Prostate gland (tissue), 2 donors: ENCODE results near the gene ZNF280B. TPM values are rescaled to one million over a fixed set of nuclear protein-coding genes. Genes with fewer than 3 reads are reported as not detected.

Experiments used
- DNase-seq: peaks from one replicate; pipeline ENCODE4 v3.0.0-alpha.2; 2019; ENCODE audit warnings: low spot score
- H3K27ac ChIP-seq, 2 donors: fragments of 200-600 bp; sonication (generic); 2 replicates each; pipeline ENCODE4 v1.5.1; 2017 to 2019
- H3K27me3 ChIP-seq: fragments of 200-600 bp; sonication (generic); replicated peaks from 2 replicates; pipeline ENCODE4 v1.5.1; 2019; ENCODE audit not compliant: insufficient read depth
- H3K36me3 ChIP-seq, 2 donors: fragments of 200-600 bp; sonication (generic); 1 replicate in 1 of 2; 2 replicates in 1 of 2; pipeline versions ENCODE4 v1.5.1 to v1.8.1; 2017 to 2019
- H3K4me1 ChIP-seq: fragments of 200-600 bp; sonication (generic); replicated peaks from 2 replicates; pipeline ENCODE4 v1.5.1; 2019
- H3K4me3 ChIP-seq, 2 donors: fragments of 200-600 bp; sonication (generic); 2 replicates each; pipeline ENCODE4 v1.5.1; 2017 to 2019
- H3K9me3 ChIP-seq: fragments of 200-600 bp; sonication (generic); 2 replicates; pipeline ENCODE4 v1.5.1; 2017
- POLR2A ChIP-seq: fragments of 450-650 bp; IDR thresholded peaks from one replicate; pipeline ENCODE4 v1.6.1; 2016; ENCODE audit warnings: antibody characterized with exemption, mild to moderate bottlenecking
- POLR2AphosphoS5 ChIP-seq: sonication (generic); formaldehyde crosslinking; IDR thresholded peaks from one replicate; pipeline ENCODE4 v1.6.1; 2017; ENCODE audit warnings: antibody characterized with exemption
- WGBS: methylation state at CpG from one replicate; pipeline ENCODE4 v1.1.5; 2018; 5-methylcytosine and 5-hydroxymethylcytosine counted together
- intact Hi-C: fragments of 100-400 bp; cut with DNase I; formaldehyde crosslinking; loops from one replicate; pipeline ENCODE4 v1.14.2; 2022
- total RNA-seq, 2 donors: library from RNA; depleted of rRNA; stranded (reverse); fragments of >200 nt; gene quantifications; one replicate each; pipeline ENCODE4 v1.1.0, GENCODE V29; 2016
- TF ChIP-seq, protein P1 (sequence below), 4 experiments: fragments of 200-600 bp in 2 of 4; fragments of 450-650 bp in 2 of 4; sonication (generic) in 2 of 4; IDR thresholded peaks; 1 replicate in 3 of 4; 2 replicates in 1 of 4; pipeline ENCODE4 v1.5.1; 2016 to 2019; ENCODE audit warnings: antibody characterized with exemption in 4 of 4, mild to moderate bottlenecking in 2 of 4, moderate library complexity in 2 of 4

ZNF280B gene
- total RNA-seq, 2 donors from 2014 or later, result 0.50 to 33.9 TPM

DNA sequence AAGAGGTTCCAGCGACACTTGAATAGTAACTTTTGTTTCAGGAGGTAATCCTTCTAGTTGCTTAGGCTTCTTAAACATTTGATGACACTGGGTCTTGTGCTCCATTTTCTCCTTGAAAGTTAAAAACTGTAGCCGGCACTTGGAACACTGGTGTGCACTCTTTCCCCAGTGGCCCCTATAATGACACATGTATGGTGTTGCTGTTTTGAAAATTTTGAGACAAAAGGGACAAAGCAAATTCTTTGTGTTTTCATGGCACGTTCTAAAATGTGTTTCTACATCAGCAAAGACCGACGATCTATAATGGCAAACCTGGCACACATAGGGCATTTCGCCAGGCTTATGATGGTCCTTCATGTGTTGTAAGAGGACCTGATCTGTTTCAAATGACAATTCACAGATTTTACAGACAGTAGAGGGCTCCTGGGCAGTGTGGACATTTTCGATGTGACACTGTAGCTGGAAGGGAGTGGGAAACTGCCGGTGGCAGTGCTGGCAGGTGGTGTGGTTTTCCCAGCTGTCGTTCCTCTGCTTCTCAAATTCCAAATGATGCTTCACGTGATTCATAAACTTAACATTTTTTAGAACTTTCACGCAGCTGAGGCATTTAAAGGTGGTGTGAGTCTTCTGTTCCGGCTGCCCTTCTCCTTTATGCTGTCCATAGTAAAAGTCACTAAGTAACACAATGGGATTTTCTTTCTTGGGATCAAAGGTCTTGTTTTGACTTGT, 20.5 kb downstream of the ZNF280B start:
- no peak for TF ChIP-seq POLR2A
- TF ChIP-seq POLR2AphosphoS5, result no peak
- TF ChIP-seq, protein P1, sequence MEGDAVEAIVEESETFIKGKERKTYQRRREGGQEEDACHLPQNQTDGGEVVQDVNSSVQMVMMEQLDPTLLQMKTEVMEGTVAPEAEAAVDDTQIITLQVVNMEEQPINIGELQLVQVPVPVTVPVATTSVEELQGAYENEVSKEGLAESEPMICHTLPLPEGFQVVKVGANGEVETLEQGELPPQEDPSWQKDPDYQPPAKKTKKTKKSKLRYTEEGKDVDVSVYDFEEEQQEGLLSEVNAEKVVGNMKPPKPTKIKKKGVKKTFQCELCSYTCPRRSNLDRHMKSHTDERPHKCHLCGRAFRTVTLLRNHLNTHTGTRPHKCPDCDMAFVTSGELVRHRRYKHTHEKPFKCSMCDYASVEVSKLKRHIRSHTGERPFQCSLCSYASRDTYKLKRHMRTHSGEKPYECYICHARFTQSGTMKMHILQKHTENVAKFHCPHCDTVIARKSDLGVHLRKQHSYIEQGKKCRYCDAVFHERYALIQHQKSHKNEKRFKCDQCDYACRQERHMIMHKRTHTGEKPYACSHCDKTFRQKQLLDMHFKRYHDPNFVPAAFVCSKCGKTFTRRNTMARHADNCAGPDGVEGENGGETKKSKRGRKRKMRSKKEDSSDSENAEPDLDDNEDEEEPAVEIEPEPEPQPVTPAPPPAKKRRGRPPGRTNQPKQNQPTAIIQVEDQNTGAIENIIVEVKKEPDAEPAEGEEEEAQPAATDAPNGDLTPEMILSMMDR (IDR thresholded peaks at IDR 0.05), result no peak
- Histone ChIP-seq H3K4me1 (no peaks in the 10 kb centered on the region), H3K36me3 (no peaks in the 10 kb centered on the region), H3K27me3 (no peaks in the 10 kb centered on the region), H3K4me3 (no peak overlapping the region), H3K9me3 (no peaks in the 10 kb centered on the region), H3K27ac (no peak overlapping the region)
- no peak for DNase-seq
- WGBS, result 90% methylated on average over 12 of the region's 12 CpGs
- intact Hi-C loops, result no loop called here

DNA sequence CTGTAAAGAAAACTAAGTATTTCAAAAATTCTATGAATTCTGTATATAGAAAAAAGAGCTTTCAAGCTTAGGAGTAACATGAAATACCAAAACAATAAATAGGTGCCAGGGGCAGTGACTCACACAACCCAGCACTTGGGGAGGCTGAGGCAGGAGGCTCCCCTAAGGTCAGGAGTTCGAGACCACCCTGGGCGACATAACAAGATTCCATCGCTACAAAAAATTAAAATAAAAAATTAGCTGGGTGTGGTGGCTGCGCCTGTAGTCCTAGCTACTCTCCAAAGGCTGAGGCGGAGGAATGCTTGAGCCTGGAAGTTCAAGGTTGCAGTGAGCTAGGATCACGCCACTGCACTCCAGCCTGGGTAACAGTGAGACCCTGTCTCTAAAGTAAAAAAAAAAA, 21.5 kb downstream of the ZNF280B start:
- WGBS, result 96% methylated on average over 6 of the region's 6 CpGs

DNA sequence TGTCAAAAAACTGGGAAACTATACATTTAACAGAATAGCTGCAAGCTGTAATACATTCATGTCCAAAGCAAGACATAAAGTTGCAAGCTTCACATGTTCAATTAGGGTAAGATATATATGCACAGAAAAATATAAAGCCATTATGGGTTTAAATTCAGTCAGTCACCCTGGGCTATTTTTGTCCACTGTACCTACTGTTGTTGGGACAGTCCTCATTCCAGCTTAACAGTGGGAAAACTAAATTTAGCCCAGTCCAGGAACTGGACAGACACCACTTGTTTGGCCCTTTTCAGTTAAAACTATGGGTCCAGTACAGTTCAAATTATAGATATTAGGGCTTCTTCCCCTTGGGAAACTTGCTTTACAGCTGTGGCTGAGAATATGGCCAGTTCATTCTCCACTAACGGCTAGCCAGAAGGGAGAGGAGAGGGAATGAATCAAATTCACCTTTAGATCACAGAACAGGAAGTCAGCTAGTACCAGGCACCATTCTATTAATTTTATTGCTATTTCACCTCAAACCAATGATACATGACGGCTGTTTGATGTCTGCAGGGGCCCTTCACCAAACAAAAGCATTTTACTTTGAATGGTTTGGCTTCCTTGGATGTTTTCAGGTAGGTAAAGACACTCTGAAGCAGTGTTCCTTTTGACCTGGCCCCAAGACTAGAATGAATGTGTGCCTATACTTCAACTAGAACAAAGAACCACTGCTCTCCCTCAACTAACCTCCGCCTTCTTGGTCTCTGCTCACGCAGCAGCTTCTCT, 22.2 kb downstream of the ZNF280B start:
- Histone ChIP-seq H3K36me3 (no peaks in the 10 kb centered on the region), H3K9me3 (no peaks in the 10 kb centered on the region), H3K27me3 (no peaks in the 10 kb centered on the region), H3K4me3 (no peak overlapping the region), H3K4me1 (no peaks in the 10 kb centered on the region), H3K27ac (no peak overlapping the region)
- no peak for DNase-seq
- WGBS, result 79% methylated on average over 4 of the region's 4 CpGs
- intact Hi-C loops, result no loop called here
- TF ChIP-seq POLR2A (no peak), POLR2AphosphoS5 (no peak)
- TF ChIP-seq, protein P1 (IDR thresholded peaks at IDR 0.05), result no peak

More for the DNA sequence above, 21.5 kb downstream of the ZNF280B start:
- intact Hi-C loops, result no loop called here
- Histone ChIP-seq H3K4me1 (no peaks in the 10 kb centered on the region), H3K9me3 (no peaks in the 10 kb centered on the region), H3K36me3 (no peaks in the 10 kb centered on the region), H3K27me3 (no peaks in the 10 kb centered on the region), H3K4me3 (no peak overlapping the region), H3K27ac (no peak overlapping the region)
- TF ChIP-seq POLR2AphosphoS5 (no peak), POLR2A (no peak)
- TF ChIP-seq, protein P1 (IDR thresholded peaks at IDR 0.05), result no peak
- no peak for DNase-seq

DNA sequence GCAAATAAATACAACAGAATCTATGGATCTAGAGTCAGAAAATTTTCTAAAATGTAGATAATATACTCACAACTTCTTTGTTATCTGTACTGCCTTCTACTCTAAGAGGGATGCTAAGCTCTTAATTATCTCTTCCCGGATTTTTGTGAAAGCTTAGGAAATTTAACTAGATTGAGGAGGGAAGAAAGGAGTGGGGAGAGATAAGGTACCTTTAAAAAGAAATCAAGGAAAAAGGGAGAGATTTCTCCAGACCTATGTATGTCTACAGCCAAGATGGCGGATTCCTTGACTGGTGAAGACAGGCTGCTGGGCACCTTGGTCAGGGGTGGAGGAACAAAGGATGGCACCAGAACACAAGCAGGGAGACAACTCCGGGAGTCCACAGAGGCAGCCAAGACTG, 23.0 kb downstream of the ZNF280B start:
- TF ChIP-seq, protein P1 (IDR thresholded peaks at IDR 0.05), result no peak
- no peak for TF ChIP-seq POLR2A
- no peak for TF ChIP-seq POLR2AphosphoS5
- no peaks in the 10 kb centered on the region for H3K4me1 ChIP-seq

More for the DNA sequence above, 23.0 kb downstream of the ZNF280B start:
- intact Hi-C loops, result no loop called here
- no peaks in the 10 kb centered on the region for H3K27me3 ChIP-seq
- no peak overlapping the region for H3K4me3 ChIP-seq
- H3K9me3 ChIP-seq, result no peaks in the 10 kb centered on the region
- WGBS, result 98% methylated on average over 3 of the region's 3 CpGs
- H3K36me3 ChIP-seq, result no peaks in the 10 kb centered on the region
- H3K27ac ChIP-seq, result no peak overlapping the region
- DNase-seq, result no peak
